ENCODE results near the gene MECP2. TPM values are rescaled to one million over a fixed set of nuclear protein-coding genes. Genes with fewer than 3 reads are reported as not detected.

The MECP2 gene
- polyA plus RNA-seq, 1 donor (not counting 4 experiments of a cell fraction or from before 2014, with no cell fraction given) = 9.9 TPM

- Histone ChIP-seq H3K27me3 (ENCODE audit: control insufficient read depth, extremely low read depth, insufficient read depth, low read length) (no peaks in the 10 kb centered on the region), H4K20me1 (ENCODE audit: control insufficient read depth, extremely low read depth, insufficient read depth, low read length) (no peaks in the 10 kb centered on the region), H3K36me3 (ENCODE audit: control insufficient read depth in 2 of 2, extremely low read depth in 1 of 2, insufficient read depth in 2 of 2, low read length in 2 of 2) (peaks cover under 1 to 4% of the 10 kb centered on the region in 2 experiments), H3K9ac (ENCODE audit: control insufficient read depth, extremely low read depth, insufficient read depth, low read length) (peak overlapping the region; percentile 40), H3K9me1 (ENCODE audit: control insufficient read depth, extremely low read depth, insufficient read depth, low read length) (no peaks in the 10 kb centered on the region), H3K27ac (ENCODE audit: control insufficient read depth, insufficient read depth, low read length) (peak overlapping the region; percentile 39), H3K4me1 (ENCODE audit: control insufficient read depth, extremely low read depth, insufficient read depth, low read length) (peaks cover 24% of the 10 kb centered on the region), H2AFZ (ENCODE audit: control insufficient read depth, low read length) (no peak overlapping the region), H3K9me3 (ENCODE audit: control insufficient read depth, low read depth, low read length) (no peaks in the 10 kb centered on the region), H3K79me2 (ENCODE audit: control insufficient read depth, insufficient read depth, low read length) (no peaks in the 10 kb centered on the region), H3K4me2 (ENCODE audit: control insufficient read depth, extremely low read depth, insufficient read depth, low read depth, low read length) (peak overlapping the region; percentile 50), H3K4me3 (ENCODE audit: control insufficient read depth in 2 of 3, extremely low read depth in 1 of 3, insufficient read depth in 2 of 3, low read depth in 1 of 3, low read length in 3 of 3) (no peak overlapping the region)
- TF ChIP-seq CTCF (optimal IDR thresholded peaks at IDR 0.05 in 1 of 3, IDR thresholded peaks at IDR 0.05 in 1 of 3, conservative IDR thresholded peaks at IDR 0.05 in 1 of 3; ENCODE audit: extremely low read depth in 1 of 3, insufficient read depth in 2 of 3, low read length in 3 of 3) = no peak
- no peak for TF ChIP-seq EZH2 (IDR thresholded peaks at IDR 0.05; ENCODE audit: low read length)
- DNase-seq (ENCODE audit: low read depth, low spot score) = peak; percentile 25
- FAIRE-seq = no peak
- dilution Hi-C loops (cut with MboI; ENCODE audit: extremely low pct_ligation_motif_present, low sequenced_read_pairs) = no loop called here
Observed at GRCh38 chrX:154025230-154025629, 72.3 kb downstream of the MECP2 start.

GRCh38 chrX:154024271-154024670 lies 73.2 kb downstream of the MECP2 start:
- H3K36me3 ChIP-seq (ENCODE audit: control insufficient read depth in 2 of 2, extremely low read depth in 1 of 2, insufficient read depth in 2 of 2, low read length in 2 of 2) = peaks cover 0 to 2% of the 10 kb centered on the region in 2 experiments
- DNase-seq (ENCODE audit: low read depth, low spot score) = no peak
- no peaks in the 10 kb centered on the region for H3K9me1 ChIP-seq (ENCODE audit: control insufficient read depth, extremely low read depth, insufficient read depth, low read length)
- no peaks in the 10 kb centered on the region for H3K9me3 ChIP-seq (ENCODE audit: control insufficient read depth, low read depth, low read length)
- no peak for FAIRE-seq
- peaks cover 2% of the 10 kb centered on the region for H3K79me2 ChIP-seq (ENCODE audit: control insufficient read depth, insufficient read depth, low read length)
- no peaks in the 10 kb centered on the region for H4K20me1 ChIP-seq (ENCODE audit: control insufficient read depth, extremely low read depth, insufficient read depth, low read length)
- TF ChIP-seq CTCF (optimal IDR thresholded peaks at IDR 0.05 in 1 of 3, IDR thresholded peaks at IDR 0.05 in 1 of 3, conservative IDR thresholded peaks at IDR 0.05 in 1 of 3; ENCODE audit: extremely low read depth in 1 of 3, insufficient read depth in 2 of 3, low read length in 3 of 3) = no peak
- no peak for TF ChIP-seq EZH2 (IDR thresholded peaks at IDR 0.05; ENCODE audit: low read length)
- H2AFZ ChIP-seq (ENCODE audit: control insufficient read depth, low read length) = no peak overlapping the region
- H3K9ac ChIP-seq (ENCODE audit: control insufficient read depth, extremely low read depth, insufficient read depth, low read length) = no peak overlapping the region
- H3K27me3 ChIP-seq (ENCODE audit: control insufficient read depth, extremely low read depth, insufficient read depth, low read length) = no peaks in the 10 kb centered on the region
- H3K4me1 ChIP-seq (ENCODE audit: control insufficient read depth, extremely low read depth, insufficient read depth, low read length) = peaks cover 24% of the 10 kb centered on the region
- no peak overlapping the region for H3K4me3 ChIP-seq (ENCODE audit: control insufficient read depth in 2 of 3, extremely low read depth in 1 of 3, insufficient read depth in 2 of 3, low read depth in 1 of 3, low read length in 3 of 3)
- H3K27ac ChIP-seq (ENCODE audit: control insufficient read depth, insufficient read depth, low read length) = no peak overlapping the region
- no peak overlapping the region for H3K4me2 ChIP-seq (ENCODE audit: control insufficient read depth, extremely low read depth, insufficient read depth, low read depth, low read length)
- dilution Hi-C loops (cut with MboI; ENCODE audit: extremely low pct_ligation_motif_present, low sequenced_read_pairs) = no loop called here

All from keratinocyte (primary cell).